ENCODE measurements around the gene OLFML2A. TPM values are rescaled to one million over a fixed set of nuclear protein-coding genes. Genes with fewer than 3 reads are reported as not detected.

The OLFML2A gene
- total and polyA plus RNA-seq, 2 donors, result 36.8 to 40.2 TPM

DNA sequence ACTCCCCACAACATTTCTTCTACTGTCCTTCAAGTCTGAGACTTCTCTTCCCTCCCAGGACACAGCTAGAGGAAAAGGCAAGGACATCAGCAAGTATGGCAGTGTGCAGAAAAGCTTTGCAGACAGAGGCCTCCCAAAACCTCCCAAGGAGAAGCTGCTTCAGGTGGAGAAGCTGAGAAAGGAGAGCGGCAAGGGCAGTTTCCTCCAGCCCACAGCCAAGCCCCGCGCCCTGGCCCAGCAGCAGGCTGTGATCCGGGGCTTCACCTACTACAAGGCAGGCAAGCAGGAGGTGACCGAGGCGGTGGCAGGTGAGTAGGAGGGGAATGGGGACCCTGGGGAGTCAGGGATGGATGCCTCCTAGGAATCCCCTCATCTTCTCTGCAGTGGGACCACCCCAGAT, 24.4 kb downstream of the OLFML2A start:
- H3K4me3 ChIP-seq (ENCODE audit: low read depth, low read length), result no peak overlapping the region
- no peaks in the 10 kb centered on the region for H3K36me3 ChIP-seq (ENCODE audit: insufficient read depth)
- no peaks in the 10 kb centered on the region for H3K4me1 ChIP-seq (ENCODE audit: insufficient read depth)
- WGBS, result 96% methylated on average over 6 of the region's 6 CpGs
- no peak overlapping the region for H3K27ac ChIP-seq (ENCODE audit: low read depth)
- no peak for DNase-seq (ENCODE audit: extremely low spot score)

DNA sequence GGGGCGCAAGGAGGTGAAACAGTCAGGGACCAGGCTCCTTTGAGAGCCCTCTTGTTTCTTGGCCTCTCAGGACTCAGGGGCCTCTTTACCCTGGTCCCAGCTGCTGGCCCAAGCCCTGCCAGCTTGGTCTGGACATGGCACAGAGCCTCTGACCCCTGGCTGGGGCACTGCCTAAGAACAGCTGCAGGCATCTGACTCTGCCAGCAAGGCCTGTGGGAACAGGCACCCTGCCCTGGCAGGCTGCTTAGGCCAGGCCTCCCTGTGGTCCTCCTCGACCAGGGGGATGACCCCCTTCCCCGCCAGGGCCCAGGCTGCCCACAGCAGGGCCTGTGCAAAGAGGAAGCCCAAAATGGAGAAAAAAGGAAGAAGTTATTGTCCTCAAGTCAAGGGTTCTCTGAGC, 25.5 kb downstream of the OLFML2A start:
- no peak overlapping the region for H3K27ac ChIP-seq (ENCODE audit: low read depth)
- DNase-seq (ENCODE audit: extremely low spot score), result no peak
- H3K36me3 ChIP-seq (ENCODE audit: insufficient read depth), result no peaks in the 10 kb centered on the region
- WGBS, result 69% methylated on average over 3 of the region's 3 CpGs
- no peaks in the 10 kb centered on the region for H3K4me1 ChIP-seq (ENCODE audit: insufficient read depth)
- no peak overlapping the region for H3K4me3 ChIP-seq (ENCODE audit: low read depth, low read length)

DNA sequence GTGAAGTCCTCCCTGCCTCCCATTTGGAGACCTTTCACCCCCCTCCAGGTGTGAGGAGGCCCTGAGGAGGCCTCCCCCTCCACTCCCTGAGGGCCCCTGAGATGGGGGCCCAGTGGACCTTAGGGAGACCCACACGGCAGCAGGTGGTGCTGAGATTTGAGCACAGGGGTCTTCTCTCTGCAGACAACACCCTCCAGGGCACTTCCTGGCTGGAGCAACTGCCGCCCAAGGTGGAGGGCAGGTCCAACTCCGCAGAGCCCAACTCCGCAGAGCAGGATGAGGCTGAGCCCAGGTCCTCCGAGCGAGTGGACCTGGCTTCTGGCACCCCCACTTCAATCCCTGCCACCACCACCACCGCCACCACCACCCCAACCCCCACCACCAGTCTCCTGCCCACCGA, 27.0 kb downstream of the OLFML2A start:
- H3K4me1 ChIP-seq (ENCODE audit: insufficient read depth), result no peaks in the 10 kb centered on the region
- no peak for DNase-seq (ENCODE audit: extremely low spot score)
- H3K4me3 ChIP-seq (ENCODE audit: low read depth, low read length), result no peak overlapping the region
- H3K36me3 ChIP-seq (ENCODE audit: insufficient read depth), result no peaks in the 10 kb centered on the region
- WGBS, result 96% methylated on average over 8 of the region's 8 CpGs
- H3K27ac ChIP-seq (ENCODE audit: low read depth), result no peak overlapping the region

DNA sequence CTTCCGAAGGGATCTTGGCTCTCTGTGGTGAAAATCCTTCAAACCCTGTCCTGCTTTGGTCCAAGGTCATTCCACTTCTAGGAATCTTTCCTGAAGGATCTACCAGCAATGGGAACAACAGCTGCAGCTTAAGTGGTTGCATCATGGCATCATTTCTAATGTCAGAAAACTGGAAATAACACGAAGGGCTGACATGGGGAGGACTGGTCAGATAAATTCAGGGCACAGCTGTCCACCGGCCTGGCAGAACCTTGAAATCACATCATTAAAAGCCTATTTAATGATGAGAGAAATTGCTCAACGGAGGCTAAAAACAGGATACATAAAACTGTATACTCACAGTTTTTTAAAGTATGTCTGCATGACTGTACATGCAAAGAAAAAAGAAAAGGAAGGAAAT, 28.3 kb downstream of the OLFML2A start:
- WGBS, result 60% methylated on average over 4 of the region's 4 CpGs
- DNase-seq (ENCODE audit: extremely low spot score), result no peak
- Histone ChIP-seq H3K36me3 (ENCODE audit: insufficient read depth) (no peaks in the 10 kb centered on the region), H3K4me3 (ENCODE audit: low read depth, low read length) (no peak overlapping the region), H3K4me1 (ENCODE audit: insufficient read depth) (no peaks in the 10 kb centered on the region), H3K27ac (ENCODE audit: low read depth) (no peak overlapping the region)

DNA sequence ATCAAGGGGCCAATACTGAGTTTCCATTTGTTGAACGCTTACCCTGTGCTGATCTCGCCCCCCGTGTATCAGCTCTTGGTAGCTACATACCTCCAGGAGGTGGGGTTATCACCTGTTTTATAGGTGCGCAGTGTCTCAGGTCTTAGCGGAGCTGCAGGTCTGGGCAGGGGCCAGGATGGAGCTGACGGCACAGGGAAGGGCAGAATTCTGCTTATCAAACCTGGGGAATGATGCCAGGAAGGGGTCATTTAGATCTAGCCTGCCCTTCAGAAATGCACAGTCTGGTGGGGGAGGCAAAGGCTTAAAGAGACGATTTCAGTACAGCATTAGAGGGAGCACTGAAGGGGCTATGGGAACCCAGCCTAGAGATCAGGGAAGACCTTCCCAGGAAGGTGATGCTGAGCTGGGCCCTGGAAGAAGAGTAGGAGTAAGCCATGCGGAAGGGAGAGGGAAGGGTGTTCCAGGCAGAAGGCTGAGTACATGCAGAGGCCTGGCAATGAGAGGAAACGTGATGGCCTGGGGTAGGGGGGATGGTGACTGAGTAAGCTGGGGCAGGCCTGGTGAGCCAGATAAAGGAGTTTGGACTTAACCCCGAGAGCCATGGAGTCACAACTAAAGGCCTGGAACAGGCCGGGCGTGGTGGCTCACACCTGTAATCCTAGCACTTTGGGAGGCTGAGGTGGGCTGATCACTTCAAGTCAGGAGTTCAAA, 31.5 kb downstream of the OLFML2A start:
- no peak for DNase-seq (ENCODE audit: extremely low spot score)
- no peak overlapping the region for H3K4me3 ChIP-seq (ENCODE audit: low read depth, low read length)
- no peaks in the 10 kb centered on the region for H3K4me1 ChIP-seq (ENCODE audit: insufficient read depth)
- H3K36me3 ChIP-seq (ENCODE audit: insufficient read depth), result no peaks in the 10 kb centered on the region
- WGBS, result 85% methylated on average over 12 of the region's 12 CpGs
- H3K27ac ChIP-seq (ENCODE audit: low read depth), result no peak overlapping the region

DNA sequence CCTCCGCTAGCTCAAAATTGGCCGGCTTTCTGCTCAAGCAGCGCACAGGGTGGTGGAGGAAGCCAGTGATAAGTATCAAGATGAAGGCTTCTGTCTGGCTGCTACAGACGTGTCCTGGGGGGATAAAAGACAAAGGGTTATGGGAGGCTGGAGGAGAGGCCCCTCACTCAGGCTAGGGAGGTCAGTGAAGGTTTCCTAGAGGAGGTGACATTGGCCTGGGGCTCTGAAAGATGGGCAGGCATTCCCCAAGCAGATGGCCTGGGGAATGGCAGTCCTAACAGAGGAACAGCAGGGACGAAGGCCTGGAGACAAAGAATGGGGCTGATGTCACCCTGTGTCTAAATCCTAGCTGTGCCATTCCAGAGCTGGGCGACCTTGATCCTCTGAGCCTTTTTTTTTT, 32.3 kb downstream of the OLFML2A start:
- no peaks in the 10 kb centered on the region for H3K4me1 ChIP-seq (ENCODE audit: insufficient read depth)
- H3K36me3 ChIP-seq (ENCODE audit: insufficient read depth), result no peaks in the 10 kb centered on the region
- 93% methylated on average over 6 of the region's 6 CpGs for WGBS
- H3K4me3 ChIP-seq (ENCODE audit: low read depth, low read length), result no peak overlapping the region
- DNase-seq (ENCODE audit: extremely low spot score), result no peak
- H3K27ac ChIP-seq (ENCODE audit: low read depth), result no peak overlapping the region

DNA sequence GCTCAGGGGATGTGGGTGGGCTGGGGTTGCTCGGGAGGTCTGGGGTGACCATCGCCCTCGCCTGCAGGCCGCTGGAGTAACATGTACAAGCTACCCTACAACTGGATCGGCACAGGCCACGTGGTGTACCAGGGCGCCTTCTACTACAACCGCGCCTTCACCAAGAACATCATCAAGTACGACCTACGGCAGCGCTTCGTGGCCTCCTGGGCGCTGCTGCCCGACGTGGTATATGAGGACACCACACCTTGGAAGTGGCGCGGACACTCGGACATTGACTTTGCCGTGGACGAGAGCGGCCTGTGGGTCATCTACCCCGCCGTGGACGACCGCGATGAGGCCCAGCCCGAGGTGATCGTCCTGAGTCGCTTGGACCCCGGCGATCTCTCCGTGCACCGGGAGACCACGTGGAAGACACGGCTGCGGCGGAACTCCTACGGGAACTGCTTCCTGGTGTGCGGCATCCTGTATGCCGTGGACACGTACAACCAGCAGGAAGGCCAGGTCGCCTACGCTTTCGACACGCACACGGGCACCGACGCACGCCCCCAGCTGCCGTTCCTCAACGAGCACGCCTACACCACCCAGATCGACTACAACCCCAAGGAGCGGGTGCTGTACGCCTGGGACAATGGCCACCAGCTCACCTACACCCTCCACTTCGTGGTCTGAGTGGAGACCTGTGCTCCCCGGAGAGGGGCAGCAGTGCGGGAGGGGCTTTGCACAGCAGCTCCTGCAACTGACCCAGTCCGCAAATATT, 33.0 kb downstream of the OLFML2A start:
- 97% methylated on average over 60 of the region's 60 CpGs for WGBS
- no peak for DNase-seq (ENCODE audit: extremely low spot score)
- H3K4me3 ChIP-seq (ENCODE audit: low read depth, low read length), result no peak overlapping the region
- H3K27ac ChIP-seq (ENCODE audit: low read depth), result no peak overlapping the region
- H3K4me1 ChIP-seq (ENCODE audit: insufficient read depth), result no peaks in the 10 kb centered on the region
- H3K36me3 ChIP-seq (ENCODE audit: insufficient read depth), result no peaks in the 10 kb centered on the region

DNA sequence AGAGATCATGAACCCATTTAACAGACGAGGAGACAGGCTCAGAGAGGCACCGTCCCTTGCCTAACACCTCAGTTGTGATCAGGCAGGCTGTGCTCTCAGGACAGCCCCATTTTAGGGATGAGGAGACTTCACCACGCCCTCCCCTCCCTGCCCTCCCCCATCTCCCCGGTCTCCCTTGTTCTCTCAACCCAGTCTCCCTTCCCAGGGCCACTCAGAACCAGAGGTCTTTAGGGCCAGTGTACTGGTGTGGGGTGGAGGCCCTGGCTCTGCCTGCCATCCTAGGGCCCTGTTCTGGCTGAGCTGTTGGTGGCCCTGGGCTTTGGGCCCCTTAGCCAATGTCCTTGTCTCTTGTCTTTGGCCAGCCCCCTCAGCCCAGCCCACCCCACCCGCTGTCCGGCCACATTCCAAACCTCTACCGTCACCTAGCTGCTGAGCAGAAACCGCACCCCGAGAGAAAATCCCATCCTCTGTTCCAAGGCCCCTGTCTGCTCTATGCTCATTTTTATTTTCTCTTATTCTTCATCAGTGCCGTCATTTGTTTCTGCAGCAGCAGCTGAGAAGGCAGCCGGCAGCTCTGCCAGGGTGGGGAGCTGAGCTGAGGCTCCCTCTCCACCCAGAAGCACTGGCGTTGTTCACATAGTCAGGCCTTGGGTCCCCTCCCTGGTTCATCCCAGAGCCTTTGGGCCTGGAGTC, 33.9 kb downstream of the OLFML2A start:
- Histone ChIP-seq H3K27ac (ENCODE audit: low read depth) (peak overlapping the region; percentile 73), H3K4me3 (ENCODE audit: low read depth, low read length) (no peak overlapping the region), H3K36me3 (ENCODE audit: insufficient read depth) (no peaks in the 10 kb centered on the region), H3K4me1 (ENCODE audit: insufficient read depth) (no peaks in the 10 kb centered on the region)
- peak; percentile 51 for DNase-seq (ENCODE audit: extremely low spot score)
- WGBS, result 37% methylated on average over 12 of the region's 12 CpGs

DNA sequence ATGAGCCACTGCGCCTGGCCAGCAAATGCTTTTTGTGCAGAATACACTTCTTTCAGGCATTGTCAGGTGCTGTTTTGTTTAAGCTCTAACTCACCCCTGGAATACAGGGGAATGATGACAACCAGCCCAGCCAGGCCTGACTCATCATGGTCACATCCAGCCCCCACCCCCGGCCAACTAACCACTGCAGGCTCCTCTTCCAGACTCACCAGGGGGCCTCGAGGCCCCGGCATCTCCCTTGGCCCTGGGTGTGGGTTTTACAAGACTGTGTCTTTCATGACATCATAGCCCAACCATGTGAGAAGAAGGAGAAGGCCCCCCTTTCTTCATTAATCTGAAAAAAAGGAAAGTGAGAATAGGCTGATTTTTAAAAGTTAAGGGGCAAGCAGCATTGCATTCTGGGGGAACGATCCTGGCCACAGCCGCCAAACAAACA, 35.5 kb downstream of the OLFML2A start:
- peak; percentile 51 for DNase-seq (ENCODE audit: extremely low spot score)
- no peaks in the 10 kb centered on the region for H3K36me3 ChIP-seq (ENCODE audit: insufficient read depth)
- WGBS, result 36% methylated on average over 6 of the region's 6 CpGs
- no peak overlapping the region for H3K4me3 ChIP-seq (ENCODE audit: low read depth, low read length)
- H3K4me1 ChIP-seq (ENCODE audit: insufficient read depth), result no peaks in the 10 kb centered on the region
- no peak overlapping the region for H3K27ac ChIP-seq (ENCODE audit: low read depth)

DNA sequence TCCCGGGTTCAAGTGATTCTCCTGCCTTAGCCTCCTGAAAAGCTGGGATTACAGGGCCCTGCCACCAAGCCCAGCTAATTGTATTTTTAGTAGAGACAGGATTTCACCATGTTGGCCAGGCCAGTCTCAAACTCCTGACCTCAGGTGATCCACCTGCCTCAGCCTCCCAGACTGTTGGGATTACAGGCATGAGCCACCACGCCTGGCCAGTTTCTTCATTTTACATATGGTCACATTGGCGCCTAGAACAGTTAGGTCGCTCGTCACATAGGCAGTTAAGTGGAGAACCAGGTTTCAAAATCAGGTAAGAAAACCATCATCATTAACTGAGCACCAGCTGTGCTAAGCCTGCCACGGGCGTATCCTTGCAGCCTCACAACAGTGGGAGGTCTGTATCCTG, 36.1 kb downstream of the OLFML2A start:
- Histone ChIP-seq H3K4me1 (ENCODE audit: insufficient read depth) (no peaks in the 10 kb centered on the region), H3K27ac (ENCODE audit: low read depth) (no peak overlapping the region), H3K4me3 (ENCODE audit: low read depth, low read length) (no peak overlapping the region), H3K36me3 (ENCODE audit: insufficient read depth) (no peaks in the 10 kb centered on the region)
- DNase-seq (ENCODE audit: extremely low spot score), result no peak
- 76% methylated on average over 7 of the region's 7 CpGs for WGBS

DNA sequence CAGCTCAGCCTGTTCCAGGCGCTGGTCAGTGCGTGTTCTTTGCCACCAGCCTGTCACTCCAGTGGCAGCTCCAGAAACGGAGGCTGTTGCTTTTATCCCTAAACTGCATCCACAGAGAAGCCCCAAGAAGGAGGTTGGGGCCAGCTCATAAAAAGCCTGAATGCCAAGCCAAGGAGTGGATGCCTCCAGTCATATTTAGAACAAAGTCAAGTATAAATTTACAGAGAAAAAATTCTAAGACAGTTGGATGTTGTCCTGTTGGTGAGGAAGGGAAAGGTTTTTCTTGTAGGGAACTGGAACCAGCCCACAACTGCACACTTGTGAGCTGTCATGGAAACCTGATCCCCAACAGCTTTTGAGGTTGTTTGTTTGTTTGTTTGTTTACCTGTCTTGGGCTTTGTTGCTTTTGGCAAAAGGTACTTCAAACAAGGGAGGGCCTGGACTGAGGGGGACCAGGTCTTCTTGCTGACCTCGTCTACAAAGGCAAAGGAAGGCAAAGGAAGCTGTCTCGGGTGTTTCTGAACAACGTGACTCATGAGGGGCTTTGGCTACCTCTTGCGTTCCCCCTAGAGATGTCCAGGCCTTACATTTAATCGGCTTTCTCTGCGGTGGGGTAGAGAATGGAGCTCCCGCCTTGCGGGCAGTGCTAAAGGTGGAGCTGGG, 36.7 kb downstream of the OLFML2A start:
- 55% methylated on average over 11 of the region's 11 CpGs for WGBS
- H3K4me3 ChIP-seq (ENCODE audit: low read depth, low read length), result no peak overlapping the region
- H3K27ac ChIP-seq (ENCODE audit: low read depth), result no peak overlapping the region
- H3K4me1 ChIP-seq (ENCODE audit: insufficient read depth), result no peaks in the 10 kb centered on the region
- H3K36me3 ChIP-seq (ENCODE audit: insufficient read depth), result no peaks in the 10 kb centered on the region
- no peak for DNase-seq (ENCODE audit: extremely low spot score)

DNA sequence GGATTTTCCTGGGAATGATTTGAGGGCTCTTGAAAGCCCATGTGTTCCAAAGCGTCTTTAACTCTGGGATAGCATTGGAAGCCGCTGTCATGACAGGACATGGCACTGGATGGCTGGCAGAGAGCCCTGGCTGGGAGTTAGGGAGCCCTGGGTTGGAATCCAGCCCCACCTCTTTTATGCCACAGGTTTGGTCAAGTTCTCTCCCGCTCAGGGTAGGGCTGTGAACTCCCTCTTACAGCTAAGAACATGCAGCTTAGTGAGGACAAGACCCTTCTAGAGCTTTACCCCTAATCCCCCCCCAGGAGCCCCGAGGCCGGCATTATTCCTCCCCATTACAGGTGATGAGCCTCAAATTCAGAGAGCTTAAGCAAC, 37.2 kb downstream of the OLFML2A start:
- no peak overlapping the region for H3K4me3 ChIP-seq (ENCODE audit: low read depth, low read length)
- H3K4me1 ChIP-seq (ENCODE audit: insufficient read depth), result no peaks in the 10 kb centered on the region
- WGBS, result 64% methylated on average over 5 of the region's 5 CpGs
- H3K27ac ChIP-seq (ENCODE audit: low read depth), result no peak overlapping the region
- no peak for DNase-seq (ENCODE audit: extremely low spot score)
- no peaks in the 10 kb centered on the region for H3K36me3 ChIP-seq (ENCODE audit: insufficient read depth)

DNA sequence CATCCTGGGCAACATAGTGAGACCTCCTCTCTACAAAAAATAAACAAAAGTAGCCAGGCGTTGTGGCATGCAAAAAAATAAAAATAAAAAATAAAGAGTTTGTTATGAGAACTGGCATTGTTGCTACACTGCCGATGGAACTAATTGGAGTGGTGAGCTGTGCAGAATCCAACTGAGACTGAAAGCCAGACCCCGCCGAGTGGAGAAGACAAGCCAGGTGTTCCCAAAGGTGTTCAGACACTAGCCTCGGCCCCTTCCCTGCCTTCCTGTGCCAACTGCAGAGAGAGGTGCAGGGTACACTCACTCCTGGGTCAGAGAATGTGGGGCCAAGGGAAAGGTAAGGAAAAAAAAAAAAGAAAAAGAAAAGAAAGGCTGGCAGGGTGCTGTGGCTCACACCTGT, 38.7 kb downstream of the OLFML2A start:
- 92% methylated on average over 5 of the region's 5 CpGs for WGBS
- DNase-seq (ENCODE audit: extremely low spot score), result no peak
- Histone ChIP-seq H3K4me3 (ENCODE audit: low read depth, low read length) (no peak overlapping the region), H3K27ac (ENCODE audit: low read depth) (no peak overlapping the region), H3K4me1 (ENCODE audit: insufficient read depth) (no peaks in the 10 kb centered on the region), H3K36me3 (ENCODE audit: insufficient read depth) (no peaks in the 10 kb centered on the region)
